K562 (cell line): ENCODE data around the gene ST6GAL1. TPM values are rescaled to one million over a fixed set of nuclear protein-coding genes. Genes with fewer than 3 reads are reported as not detected.

Experiments
- ATAC-seq: fragments of 200-7000 bp; cut with Tn5 transposase; 3 replicates; pipeline ENCODE4 v1.9.1; 2020; ENCODE audit warnings: moderate library complexity
- BruUV-seq: library from RNA; stranded (reverse); fragments of 400-500 nt; replicated peaks from 2 replicates; lab custom pipeline; 2021; lab: Mats Ljungman, UMichigan
- CTCF ChIA-PET: fragments of 300-600 bp; formaldehyde crosslinking; extraction: SDS; loops from one replicate; lab custom pipeline; 2021; ENCODE audit warnings: low intra/inter-chr PET ratio; lab: Yijun Ruan, JAX
- POLR2A ChIA-PET: fragments of 300-600, 350-650 bp; sonication (Branson Sonifier 250); formaldehyde crosslinking; extraction: SDS; loops from one replicate; lab custom pipeline; 2021; ENCODE audit warnings: antibody characterized with exemption, inconsistent platforms; lab: Yijun Ruan, JAX
- DNase-seq, 4 experiments: peaks; one replicate each; pipeline versions ENCODE4 v3.0.0 to v3.0.0-alpha.2; 2011 to 2018; ENCODE audit warnings: low spot score in 3 of 4, mixed read lengths in 3 of 4; ENCODE audit errors: extremely low read depth in 1 of 4
- FAIRE-seq: peaks from 2 replicates; lab custom pipeline; 2011; peaks lifted over from hg19 to GRCh38; lab: Jason Lieb, UNC
- H2AFZ ChIP-seq: 2 replicates; pipeline ENCODE4 v1.6.0; 2011; ENCODE audit warnings: low read depth, low read length, control low read depth, inconsistent platforms
- H3K27ac ChIP-seq: fragments of 200-600 bp; 3 replicates; pipeline ENCODE4 v1.8.0; 2011; ENCODE audit warnings: low read depth, mild to moderate bottlenecking, control low read depth, inconsistent platforms, low read length, moderate library complexity, mixed read lengths; ENCODE audit errors: extremely low read depth
- H3K27me3 ChIP-seq, 2 experiments: fragments of 300-600 bp in 1 of 2; 2 replicates in 1 of 2; 3 replicates in 1 of 2; pipeline versions ENCODE4 v1.6.0 to v1.8.0; 2011; ENCODE audit warnings: inconsistent platforms in 2 of 2, low read length in 2 of 2, mild to moderate bottlenecking in 1 of 2, mixed read lengths in 1 of 2, moderate library complexity in 1 of 2; ENCODE audit not compliant: control insufficient read depth in 2 of 2, insufficient read depth in 2 of 2
- H3K36me3 ChIP-seq: fragments of 300-600 bp; 3 replicates; pipeline ENCODE4 v1.8.0; 2011; ENCODE audit warnings: mild to moderate bottlenecking, low read length, inconsistent platforms; ENCODE audit not compliant: control insufficient read depth, insufficient read depth
- H3K4me1 ChIP-seq, 2 experiments: fragments of 200-600 bp in 1 of 2; replicated peaks in 1 of 2; 2 replicates in 1 of 2; 3 replicates in 1 of 2; pipeline versions ENCODE4 v1.5.1 to v1.8.0; 2011; ENCODE audit warnings: inconsistent platforms in 2 of 2, low read length in 2 of 2, mild to moderate bottlenecking in 1 of 2, mixed read lengths in 1 of 2, moderate library complexity in 1 of 2; ENCODE audit not compliant: control insufficient read depth in 2 of 2, insufficient read depth in 2 of 2
- H3K4me2 ChIP-seq: 2 replicates; pipeline ENCODE4 v1.6.1; 2011; ENCODE audit warnings: low read length, control low read depth, inconsistent platforms, mixed read lengths; ENCODE audit not compliant: insufficient read depth
- H3K4me3 ChIP-seq: fragments of 200-600 bp; sonication (generic), shearing (Covaris generic); 2 replicates; pipeline ENCODE4 v1.5.1; 2016; ENCODE audit warnings: control low read depth, inconsistent platforms
- H3K79me2 ChIP-seq: fragments of 200-600 bp; 3 replicates; pipeline ENCODE4 v1.8.0; 2011; ENCODE audit warnings: low read length, inconsistent platforms; ENCODE audit not compliant: control insufficient read depth, insufficient read depth
- H3K9ac ChIP-seq, 2 experiments: 2 replicates each; pipeline versions ENCODE4 v1.6.0 to v1.6.1; 2011; ENCODE audit warnings: low read depth in 2 of 2, low read length in 2 of 2, control low read depth in 1 of 2, inconsistent platforms in 1 of 2, mild to moderate bottlenecking in 1 of 2, mixed read lengths in 1 of 2; ENCODE audit not compliant: insufficient read depth in 1 of 2
- H3K9me1 ChIP-seq: one replicate; pipeline ENCODE4 v1.6.0; 2011; ENCODE audit warnings: inconsistent platforms, mild to moderate bottlenecking, low read length, moderate library complexity; ENCODE audit not compliant: control insufficient read depth, insufficient read depth
- H3K9me3 ChIP-seq: replicated peaks from 2 replicates; pipeline ENCODE4 v1.5.1; 2011; ENCODE audit warnings: low read depth, low read length, inconsistent platforms; ENCODE audit not compliant: control insufficient read depth, insufficient read depth
- H4K20me1 ChIP-seq: replicated peaks from 2 replicates; pipeline ENCODE4 v1.6.1; 2011; ENCODE audit warnings: low read length, inconsistent platforms, mixed read lengths; ENCODE audit not compliant: control insufficient read depth, insufficient read depth
- CBX8 ChIP-seq: fragments of 200-600 bp; sonication (generic); IDR thresholded peaks from 2 replicates; pipeline ENCODE4 v1.6.1; 2012; ENCODE audit warnings: borderline replicate concordance, mixed run types, low read depth, mild to moderate bottlenecking, moderate library complexity, mixed read lengths, low read length, control low read depth, inconsistent platforms; ENCODE audit not compliant: poor library complexity, severe bottlenecking; ENCODE audit errors: extremely low read depth
- EP400 ChIP-seq: fragments of 450-650 bp; IDR thresholded peaks from 2 replicates; pipeline ENCODE4 v1.6.1; 2017; ENCODE audit warnings: antibody characterized with exemption, mild to moderate bottlenecking, moderate library complexity
- EWSR1 ChIP-seq: fragments of 450-650 bp; IDR thresholded peaks from 2 replicates; pipeline ENCODE4 v1.6.1; 2018; ENCODE audit warnings: borderline replicate concordance, mild to moderate bottlenecking, low read depth, moderate library complexity; ENCODE audit not compliant: partially characterized antibody
- FOXP1 ChIP-seq: sonication (generic); formaldehyde crosslinking; IDR thresholded peaks from 2 replicates; pipeline ENCODE4 v1.8.0; 2022; ENCODE audit warnings: mild to moderate bottlenecking, missing genetic modification reagents
- MEF2A ChIP-seq: IDR thresholded peaks from 2 replicates; pipeline ENCODE4 v1.6.1; 2011; ENCODE audit warnings: low read depth, mild to moderate bottlenecking, low read length, moderate library complexity; ENCODE audit not compliant: control insufficient read depth
- SRSF1 ChIP-seq: fragments of 200-400 bp; formaldehyde crosslinking; IDR thresholded peaks from 2 replicates; pipeline ENCODE4 v1.6.1; 2017; ENCODE audit warnings: mild to moderate bottlenecking, low read depth, low read length, moderate library complexity
- SRSF7 ChIP-seq: fragments of 200-400 bp; formaldehyde crosslinking; optimal IDR thresholded peaks from 2 replicates; pipeline ENCODE3; 2017; ENCODE audit warnings: mild to moderate bottlenecking, low read depth, low read length
- ZFP1 ChIP-seq: fragments of 450-650 bp; formaldehyde crosslinking; IDR thresholded peaks from 2 replicates; pipeline ENCODE4 v1.4.0; 2020; ENCODE audit warnings: mild to moderate bottlenecking, mixed read lengths
- ZNF764 ChIP-seq: fragments of 250-450 bp; sonication (Bioruptor Pico); IDR thresholded peaks from 2 replicates; pipeline ENCODE4 v1.4.0; 2020; ENCODE audit warnings: low read depth, mild to moderate bottlenecking, moderate library complexity
- ZSCAN32 ChIP-seq: fragments of 450-650 bp; formaldehyde crosslinking; IDR thresholded peaks from 2 replicates; pipeline ENCODE4 v1.4.0; 2020; ENCODE audit warnings: mild to moderate bottlenecking, moderate library complexity
- WGBS: fragments of 100-300 bp; shearing (Covaris generic); methylation state at CpG from one replicate; pipeline ENCODE4 v1.1.6; 2016; ENCODE audit warnings: low coverage, mixed read lengths; ENCODE audit not compliant: insufficient coverage; ENCODE audit errors: missing lambda C conversion rate; 5-methylcytosine and 5-hydroxymethylcytosine counted together
- in situ Hi-C: fragments of 300-500 bp; cut with MboI; formaldehyde crosslinking; loops from 4 replicates; pipeline ENCODE4 v1.15.0; 2018; ENCODE audit warnings: inconsistent platforms, mixed read lengths
- intact Hi-C: fragments of 100-400 bp; cut with micrococcal nuclease; formaldehyde crosslinking; loops from 2 replicates; pipeline ENCODE4 v1.14.2; 2022
- polyA plus RNA-seq, 8 experiments: library from polyadenylated mRNA; depleted of rRNA in 4 of 8; stranded (reverse) in 5 of 8; unstranded in 3 of 8; fragments of >200 nt; fragmentation: Nextera tagmentation in 2 of 8; fragmentation: Illumina TruSeq in 1 of 8; extraction: Ambion mirVana in 2 of 8; extraction: Trizol in 1 of 8; gene quantifications; 2 replicates each; pipeline versions ENCODE4 v1.2.1 to v1.2.3, GENCODE V29; 2011 to 2014; ENCODE audit warnings: inconsistent platforms in 1 of 8, missing spikeins in 1 of 8
- total RNA-seq, 7 experiments: library from RNA; depleted of rRNA in 6 of 7; stranded (reverse); fragments of >200 nt in 6 of 7; fragmentation: Illumina TruSeq in 2 of 7; extraction: Trizol in 2 of 7; gene quantifications; 2 replicates each; pipeline versions ENCODE4 v1.2.1 to v1.2.3, GENCODE V29; 2011 to 2021; ENCODE audit warnings: low replicate concordance in 1 of 7

ST6GAL1 gene
- total and polyA plus RNA-seq, 9 of the 15 experiments (the other 6 are each of a cell fraction or from before 2014, with no cell fraction given), result 31.9 to 145 (median 71.0) TPM

GRCh38 chr3:187020376-187020775, 90.0 kb downstream of the ST6GAL1 start:
- H3K9me3 ChIP-seq, result 0 out of 2 replicates have a peak, but pooled peaks cover 2% of the 10 kb centered on the region
- WGBS, result 38% methylated on average over 3 of the region's 3 CpGs
- no peak for ATAC-seq
- H3K4me3 ChIP-seq, result no peak overlapping the region
- TF ChIP-seq ZNF764 (CRISPR knock-in tag), result no peak
- no peak for TF ChIP-seq ZSCAN32 (CRISPR knock-in tag)
- no peak for TF ChIP-seq EP400
- TF ChIP-seq FOXP1 (CRISPR knock-in tag), result no peak
- no peak for TF ChIP-seq EWSR1
- TF ChIP-seq SRSF1, result no peak
- no peak for TF ChIP-seq ZFP1 (CRISPR knock-in tag)
- TF ChIP-seq SRSF7, result no peak
- TF ChIP-seq CBX8, result no peak
- no peak for TF ChIP-seq MEF2A
- H2AFZ ChIP-seq, result no peak overlapping the region
- ChIA-PET POLR2A (interaction anchor here (0.7 to 1.6 kb wide), 3 partner anchors 10 to 193 kb away, joined by 3 to 5 read pairs (median 4); no protein-coding TSS in a partner anchor), CTCF (no interaction called here)
- H3K4me2 ChIP-seq, result no peak overlapping the region
- H3K9me1 ChIP-seq, result no peaks in the 10 kb centered on the region
- H3K27ac ChIP-seq, result no peak overlapping the region; the same call in 2 of the 3 replicates
- in situ Hi-C loops, result no loop called here
- H3K36me3 ChIP-seq, result peaks cover 41% of the 10 kb centered on the region
- peaks cover 41% of the 10 kb centered on the region for H3K79me2 ChIP-seq
- FAIRE-seq, result no peak
- DNase-seq, result no peak
- no peak overlapping the region for H3K9ac ChIP-seq
- BruUV-seq, result no TSS peak
- intact Hi-C loops, result loop anchor here (5.0 kb wide), 1 partner anchor 68 kb away; no protein-coding TSS in a partner anchor
- peaks cover 31 to 50% of the 10 kb centered on the region in 2 experiments for H3K4me1 ChIP-seq
- no peaks in the 10 kb centered on the region for H4K20me1 ChIP-seq
- no peaks in the 10 kb centered on the region for H3K27me3 ChIP-seq
